ENCODE results near the gene KLHL42. TPM values are rescaled to one million over a fixed set of nuclear protein-coding genes. Genes with fewer than 3 reads are reported as not detected.
"Not testable (repeated sequence)": the region's sequence is repeated elsewhere in the genome, so short reads cannot be mapped to it uniquely, and the experiment has no call there.

The KLHL42 gene
- polyA plus RNA-seq, 6 donors from 2014 or later: 4.5 to 10.1 (median 7.6) TPM

DNA sequence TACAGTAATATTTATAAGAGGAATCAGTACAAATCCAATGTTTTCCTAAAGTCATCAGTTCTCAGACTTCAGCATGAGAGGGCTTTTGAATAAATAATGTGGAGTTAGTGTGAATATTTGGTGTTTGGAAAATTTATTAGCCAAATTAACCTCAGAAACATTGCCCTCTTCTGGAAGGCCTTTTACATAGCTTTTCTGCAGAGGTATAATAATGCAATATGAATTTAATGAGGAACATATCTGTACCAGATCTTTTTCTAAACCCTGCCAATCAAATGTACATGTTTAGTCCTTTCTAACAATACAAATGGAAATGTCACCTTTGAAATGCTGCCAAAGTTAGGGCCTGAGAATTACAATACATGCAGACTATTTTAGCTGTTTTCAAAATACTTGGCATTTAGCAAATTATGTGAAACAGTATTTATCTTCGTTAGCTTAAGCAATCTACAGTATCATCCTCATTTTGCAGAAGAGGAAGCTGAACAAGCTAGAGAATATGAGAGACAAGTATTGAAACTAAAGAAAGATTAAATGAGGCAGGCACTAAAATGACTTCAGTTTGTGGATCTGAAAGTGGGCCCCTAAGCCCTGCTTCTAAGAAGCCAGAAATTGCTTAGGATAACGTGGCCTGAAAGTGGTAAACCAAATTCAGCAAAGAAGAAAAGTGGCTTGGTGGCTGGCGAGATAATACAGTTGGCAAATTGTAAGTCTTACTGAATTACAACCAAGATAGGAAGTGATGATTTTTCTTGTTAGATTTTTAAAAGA, 60.4 kb downstream of the KLHL42 start:
- no peaks in the 10 kb centered on the region for H3K27me3 Mint-ChIP-seq
- H3K27ac Mint-ChIP-seq: no peak overlapping the region
- no peak overlapping the region for H3K4me3 Mint-ChIP-seq
- ATAC-seq (ENCODE audit: low read depth in 2 of 2) (no peak), DNase-seq (no peak)
- no peaks in the 10 kb centered on the region for H3K36me3 Mint-ChIP-seq
- no peaks in the 10 kb centered on the region for H3K9me3 Mint-ChIP-seq
- peaks cover 0 to 4% (median 0%) of the 10 kb centered on the region in 3 donors for H3K4me1 Mint-ChIP-seq

DNA sequence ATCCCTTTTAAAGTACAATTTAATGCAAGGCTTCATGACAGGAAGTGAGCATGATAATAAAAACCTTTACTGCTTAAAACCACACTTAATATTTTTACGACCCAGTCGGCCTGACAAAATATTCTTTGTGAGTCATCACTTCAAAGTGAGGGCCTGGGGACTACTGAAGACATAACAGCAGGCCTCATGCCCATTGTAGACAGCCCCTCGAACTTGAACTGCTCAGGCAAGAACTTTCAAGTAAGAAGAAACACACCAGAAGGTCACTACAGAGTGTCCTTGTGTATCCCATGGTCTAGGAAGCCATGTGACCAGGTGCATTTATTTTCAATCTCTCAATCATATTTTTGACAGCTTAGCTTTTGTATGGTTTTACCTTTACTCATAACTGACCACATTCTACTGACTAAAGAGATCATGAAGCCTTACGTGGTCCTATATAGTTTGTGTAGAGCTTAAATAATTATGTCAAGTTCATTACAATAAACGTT, 61.4 kb downstream of the KLHL42 start:
- H3K4me3 Mint-ChIP-seq: no peak overlapping the region
- DNase-seq: no peak
- peaks cover 0 to 7% (median 0%) of the 10 kb centered on the region in 7 donors for H3K9me3 Mint-ChIP-seq
- H3K4me1 Mint-ChIP-seq: peaks cover 0 to 4% (median 0%) of the 10 kb centered on the region in 3 donors
- no peaks in the 10 kb centered on the region for H3K36me3 Mint-ChIP-seq
- no peaks in the 10 kb centered on the region for H3K27me3 Mint-ChIP-seq
- ATAC-seq (ENCODE audit: low read depth in 2 of 2): no peak
- no peak overlapping the region for H3K27ac Mint-ChIP-seq

DNA sequence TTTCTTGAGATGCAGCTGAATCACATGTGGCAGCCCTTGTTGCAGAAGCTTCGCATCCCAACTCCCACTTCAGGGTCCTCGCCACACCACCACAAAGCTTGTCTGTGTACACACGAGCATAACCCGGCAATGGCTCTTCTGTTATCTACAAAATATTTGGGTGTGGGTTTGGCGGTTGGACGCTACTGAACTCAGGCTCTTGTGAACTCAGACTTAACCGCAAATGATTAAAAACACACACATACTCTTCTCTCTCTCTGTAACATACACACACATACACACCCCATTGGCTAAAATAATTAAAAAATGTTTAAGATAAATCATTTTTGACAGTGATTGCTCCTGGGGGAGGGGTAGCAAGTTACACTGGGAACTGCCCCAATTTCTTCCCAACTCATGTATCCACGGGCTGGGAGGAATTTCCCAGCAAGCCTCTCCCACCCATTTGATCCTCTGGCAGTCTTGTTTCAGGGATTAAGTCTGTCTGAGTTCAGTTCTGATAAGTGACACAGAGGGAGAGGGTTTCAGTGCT, 63.7 kb downstream of the KLHL42 start:
- H3K27ac Mint-ChIP-seq: no peak overlapping the region
- H3K4me3 Mint-ChIP-seq: no peak overlapping the region
- ATAC-seq (ENCODE audit: low read depth in 2 of 2): no peak

DNA sequence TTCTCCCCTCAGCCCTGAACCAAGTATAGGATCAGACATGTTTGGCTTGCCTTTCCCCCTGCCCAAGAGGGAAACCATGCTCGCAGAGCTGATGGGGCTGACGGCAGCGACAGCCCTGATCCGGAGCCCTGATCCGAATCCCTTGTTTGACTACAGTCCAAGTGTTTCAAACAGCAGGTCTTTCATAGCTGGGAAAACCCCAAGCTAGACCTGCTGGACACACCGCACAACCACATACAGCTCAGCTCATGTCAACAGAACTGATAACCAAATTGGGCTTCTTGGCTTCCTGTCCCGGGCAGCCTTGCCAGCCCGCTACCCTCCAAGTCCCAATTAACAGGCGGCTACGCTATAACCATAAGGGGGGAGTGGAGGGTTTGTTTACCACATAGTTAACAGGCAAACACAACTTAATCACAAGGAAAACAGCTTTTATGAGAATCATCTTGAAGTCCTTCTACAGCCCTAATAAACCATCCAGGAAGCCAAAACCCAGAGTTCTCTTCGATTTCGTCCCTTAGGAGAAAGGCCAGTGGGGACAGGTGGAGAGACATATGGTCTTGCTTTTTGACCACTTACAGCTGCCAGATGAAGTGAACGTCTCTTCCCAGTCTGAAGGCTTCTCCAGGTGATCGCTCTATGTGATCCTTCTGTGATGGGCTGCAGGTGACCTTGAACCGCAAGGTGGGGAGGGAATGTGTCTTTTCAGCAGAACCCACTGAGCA, 64.5 kb downstream of the KLHL42 start:
- peaks cover 0 to 4% (median 0%) of the 10 kb centered on the region in 3 donors for H3K4me1 Mint-ChIP-seq
- ATAC-seq (ENCODE audit: low read depth in 2 of 2) (no peak), DNase-seq (no peak)
- H3K27ac Mint-ChIP-seq: no peak overlapping the region
- peaks cover 0 to 5% of the 10 kb centered on the region in 2 donors for H3K36me3 Mint-ChIP-seq
- no peak overlapping the region for H3K4me3 Mint-ChIP-seq
- peaks cover 0 to 22% (median 0%) of the 10 kb centered on the region in 3 donors for H3K27me3 Mint-ChIP-seq
- peaks cover 3 to 24% (median 7%) of the 10 kb centered on the region in 7 donors for H3K9me3 Mint-ChIP-seq

More for the DNA sequence above, 63.7 kb downstream of the KLHL42 start:
- H3K4me1 Mint-ChIP-seq: peaks cover 0 to 4% (median 0%) of the 10 kb centered on the region in 3 donors
- H3K9me3 Mint-ChIP-seq: peaks cover 0 to 18% (median 0%) of the 10 kb centered on the region in 7 donors
- no peak for DNase-seq
- peaks cover 0 to 16% (median 0%) of the 10 kb centered on the region in 3 donors for H3K27me3 Mint-ChIP-seq
- H3K36me3 Mint-ChIP-seq: no peaks in the 10 kb centered on the region

DNA sequence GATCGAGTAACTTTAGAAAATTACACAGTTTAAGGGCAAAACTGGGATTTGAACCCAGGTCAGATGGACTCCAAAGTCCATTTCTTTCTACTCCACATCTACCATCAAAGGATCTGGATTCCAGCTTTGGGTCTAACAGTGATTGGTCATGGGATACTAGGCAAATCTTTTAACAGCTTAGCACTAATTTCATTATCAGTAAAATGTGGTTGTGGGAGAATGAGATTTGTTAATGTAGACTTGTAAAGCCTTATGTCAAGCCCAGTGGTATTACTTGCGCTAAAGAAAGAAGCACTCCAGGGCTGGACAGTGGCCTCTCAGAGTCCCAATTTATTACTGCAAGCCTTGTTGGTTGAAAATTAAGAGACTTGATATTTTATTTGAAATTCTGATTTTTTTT, 65.2 kb downstream of the KLHL42 start:
- Mint-ChIP-seq H3K36me3 (peaks cover 0 to 5% of the 10 kb centered on the region in 2 donors), H3K4me1 (peaks cover 0 to 4% (median 0%) of the 10 kb centered on the region in 3 donors), H3K4me3 (no peak overlapping the region), H3K27ac (no peak overlapping the region), H3K9me3 (peaks cover 3 to 24% (median 10%) of the 10 kb centered on the region in 7 donors), H3K27me3 (peaks cover 0 to 22% (median 0%) of the 10 kb centered on the region in 3 donors)
- ATAC-seq (ENCODE audit: low read depth in 2 of 2) (no peak), DNase-seq (no peak)

DNA sequence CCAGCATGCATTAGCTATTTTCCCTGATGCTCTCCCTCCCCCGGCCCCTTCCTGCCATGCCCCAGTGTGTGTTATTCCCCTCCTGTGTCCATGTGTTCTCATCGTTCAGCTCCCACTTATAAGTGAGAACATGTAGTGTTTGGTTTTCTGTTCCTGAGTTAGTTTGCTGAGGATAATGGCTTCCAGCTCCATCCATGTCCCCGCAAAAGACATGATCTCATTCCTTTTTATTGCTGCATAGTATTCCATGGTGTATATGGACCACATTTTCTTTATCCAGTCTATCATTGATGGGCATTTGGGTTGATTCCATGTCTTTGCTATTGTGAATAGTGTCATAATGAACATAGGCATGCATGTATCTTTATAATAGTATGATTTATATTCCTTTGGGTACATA, 65.7 kb downstream of the KLHL42 start:
- not testable (repeated sequence) for ATAC-seq (ENCODE audit: low read depth in 2 of 2); H3K36me3 Mint-ChIP-seq; DNase-seq; H3K4me3 Mint-ChIP-seq; H3K4me1 Mint-ChIP-seq; H3K27ac Mint-ChIP-seq
- peaks cover 3 to 24% (median 14%) of the 10 kb centered on the region in 7 donors for H3K9me3 Mint-ChIP-seq
- H3K27me3 Mint-ChIP-seq: peaks cover 0 to 22% (median 0%) of the 10 kb centered on the region in 3 donors

DNA sequence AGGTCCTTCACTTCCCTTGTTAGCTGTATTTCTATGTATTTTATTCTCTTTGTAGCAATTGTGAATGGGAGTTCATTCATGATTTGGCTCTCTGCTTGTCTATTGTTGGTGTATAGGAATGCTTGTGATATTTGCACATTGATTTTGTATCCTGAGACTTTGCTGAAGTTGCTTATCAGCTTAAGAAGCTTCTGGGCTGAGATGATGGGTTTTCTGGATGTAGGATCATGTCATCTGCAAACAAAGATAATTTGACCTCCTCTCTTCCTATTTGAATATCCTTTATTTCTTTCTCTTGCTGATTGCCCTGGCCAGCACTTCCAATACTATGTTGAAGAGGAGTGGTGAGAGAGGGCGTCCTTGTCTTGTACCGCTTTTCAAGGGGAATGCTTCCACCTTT, 67.3 kb downstream of the KLHL42 start:
- not testable (repeated sequence) for DNase-seq; H3K4me1 Mint-ChIP-seq; H3K27ac Mint-ChIP-seq; H3K36me3 Mint-ChIP-seq; H3K4me3 Mint-ChIP-seq; ATAC-seq (ENCODE audit: low read depth in 2 of 2)
- H3K9me3 Mint-ChIP-seq: peaks cover 3 to 24% (median 14%) of the 10 kb centered on the region in 7 donors
- H3K27me3 Mint-ChIP-seq: peaks cover 0 to 22% (median 0%) of the 10 kb centered on the region in 3 donors

DNA sequence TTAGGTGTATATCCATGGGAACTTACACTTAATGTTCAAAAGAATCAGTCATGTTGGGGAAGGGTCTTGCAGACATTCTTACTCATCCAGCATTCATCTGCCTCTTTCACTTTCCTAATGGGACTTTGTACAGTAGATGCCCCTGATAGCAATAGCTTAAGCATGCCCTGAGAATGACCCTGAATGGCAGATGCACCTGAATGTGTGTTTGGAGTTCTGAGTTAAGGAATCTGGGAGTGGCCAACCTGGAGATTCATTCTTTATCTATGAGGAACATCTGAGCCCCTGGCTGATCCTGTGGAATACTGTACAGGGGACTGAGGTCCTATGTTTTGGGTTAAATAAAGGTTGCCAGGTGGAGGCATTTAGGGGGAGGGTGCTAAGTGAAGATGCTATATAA, 71.3 kb downstream of the KLHL42 start:
- Mint-ChIP-seq H3K9me3 (peaks cover 3 to 21% (median 13%) of the 10 kb centered on the region in 7 donors), H3K4me1 (no peaks in the 10 kb centered on the region), H3K27ac (no peak overlapping the region), H3K4me3 (no peak overlapping the region), H3K27me3 (peaks cover 0 to 27% (median 0%) of the 10 kb centered on the region in 3 donors), H3K36me3 (peaks cover 0 to 5% of the 10 kb centered on the region in 2 donors)
- ATAC-seq (ENCODE audit: low read depth in 2 of 2): no peak
- no peak for DNase-seq

DNA sequence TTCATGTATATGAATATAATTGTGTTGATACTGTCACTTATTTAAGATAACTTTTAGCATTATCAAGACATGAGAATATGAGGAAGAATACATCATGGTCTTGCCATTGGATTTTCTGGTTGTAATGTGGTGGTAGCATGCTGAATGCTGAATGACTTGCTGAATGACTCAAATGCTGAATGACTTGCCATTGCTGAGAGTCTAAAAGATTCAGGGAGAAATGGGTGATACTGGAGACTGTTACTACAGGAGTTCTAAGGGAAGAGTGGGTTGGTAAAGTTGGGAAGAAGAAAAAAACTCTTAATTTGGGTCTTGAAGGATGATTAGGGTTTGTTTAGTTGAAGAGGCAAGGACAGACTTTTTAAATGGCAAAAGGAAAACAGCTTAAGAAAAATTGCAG, 72.1 kb downstream of the KLHL42 start:
- Mint-ChIP-seq H3K9me3 (peaks cover 3 to 20% (median 11%) of the 10 kb centered on the region in 7 donors), H3K4me1 (no peaks in the 10 kb centered on the region), H3K36me3 (peaks cover 0 to 5% of the 10 kb centered on the region in 2 donors), H3K27me3 (peaks cover 0 to 29% (median 0%) of the 10 kb centered on the region in 3 donors), H3K27ac (no peak overlapping the region), H3K4me3 (no peak overlapping the region)
- no peak for DNase-seq
- no peak for ATAC-seq (ENCODE audit: low read depth in 2 of 2)

Other genes with a start within 250 kb of the KLHL42 start
- 1 to 10 TPM in 1 of 6 donors, under 1 TPM in 2, not detected in 3; 0.42 to 2.3 (median 0.47) TPM for gene REP15, start 83.8 kb upstream of the KLHL42 start, polyA plus RNA-seq (ENCODE audit: low read depth in 6 of 6)
- 10 to 100 TPM; 64.8 to 83.5 (median 72.0) TPM for gene MRPS35, start 69.4 kb upstream of the KLHL42 start, polyA plus RNA-seq (ENCODE audit: low read depth in 6 of 6)
- gene MANSC4, start within 50 bp of the KLHL42 start, polyA plus RNA-seq (ENCODE audit: low read depth in 6 of 6): not detected
- not detected for gene PTHLH, start 192.5 kb downstream of the KLHL42 start, polyA plus RNA-seq (ENCODE audit: low read depth in 6 of 6)

Measured in naive B cell (primary cell).